Sigmoid colon (tissue), 4 donors: ENCODE data around the gene SUSD4.

Experiments
- EP300 ChIP-seq, 4 donors: sonication (generic); formaldehyde crosslinking; IDR thresholded peaks; one replicate each; pipeline ENCODE4 v1.6.1; 2017; ENCODE audit warnings: antibody characterized with exemption in 4 of 4
- POLR2A ChIP-seq, 2 donors: fragments of 450-650 bp; IDR thresholded peaks; one replicate each; pipeline ENCODE4 v1.6.1; 2016; ENCODE audit warnings: antibody characterized with exemption in 2 of 2, mild to moderate bottlenecking in 2 of 2, moderate library complexity in 2 of 2
- POLR2AphosphoS5 ChIP-seq, 4 donors: sonication (generic); formaldehyde crosslinking; IDR thresholded peaks; one replicate each; pipeline ENCODE4 v1.6.1; 2017; ENCODE audit warnings: antibody characterized with exemption in 4 of 4
- TF ChIP-seq, protein P1 (sequence below), 4 experiments: fragments of 450-650 bp in 3 of 4; fragments of 200-600 bp in 1 of 4; IDR thresholded peaks; one replicate each; pipeline ENCODE4 v1.5.1; 2016 to 2019; ENCODE audit warnings: antibody characterized with exemption in 4 of 4, mild to moderate bottlenecking in 3 of 4, moderate library complexity in 2 of 4

DNA sequence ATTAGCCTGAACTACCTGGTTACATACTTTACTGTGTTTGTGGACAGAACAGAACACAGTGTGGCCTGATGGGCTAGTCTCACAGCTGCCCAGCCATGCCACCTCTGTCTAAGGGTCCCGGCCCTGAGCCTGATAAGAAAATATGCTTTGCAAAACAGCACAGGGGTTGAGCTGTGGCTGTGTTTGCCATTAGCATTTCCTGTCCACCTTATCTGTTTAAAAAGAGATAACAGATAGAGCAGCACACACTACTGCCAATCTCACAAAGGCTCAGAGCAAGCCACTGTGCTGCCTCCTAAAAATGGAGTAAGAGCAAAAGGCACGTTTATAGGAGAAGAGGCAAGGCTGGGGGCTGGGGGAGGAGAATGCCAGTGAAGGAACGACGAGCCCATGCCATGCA is 95.0 kb downstream of the SUSD4 start:
- TF ChIP-seq, protein P1, sequence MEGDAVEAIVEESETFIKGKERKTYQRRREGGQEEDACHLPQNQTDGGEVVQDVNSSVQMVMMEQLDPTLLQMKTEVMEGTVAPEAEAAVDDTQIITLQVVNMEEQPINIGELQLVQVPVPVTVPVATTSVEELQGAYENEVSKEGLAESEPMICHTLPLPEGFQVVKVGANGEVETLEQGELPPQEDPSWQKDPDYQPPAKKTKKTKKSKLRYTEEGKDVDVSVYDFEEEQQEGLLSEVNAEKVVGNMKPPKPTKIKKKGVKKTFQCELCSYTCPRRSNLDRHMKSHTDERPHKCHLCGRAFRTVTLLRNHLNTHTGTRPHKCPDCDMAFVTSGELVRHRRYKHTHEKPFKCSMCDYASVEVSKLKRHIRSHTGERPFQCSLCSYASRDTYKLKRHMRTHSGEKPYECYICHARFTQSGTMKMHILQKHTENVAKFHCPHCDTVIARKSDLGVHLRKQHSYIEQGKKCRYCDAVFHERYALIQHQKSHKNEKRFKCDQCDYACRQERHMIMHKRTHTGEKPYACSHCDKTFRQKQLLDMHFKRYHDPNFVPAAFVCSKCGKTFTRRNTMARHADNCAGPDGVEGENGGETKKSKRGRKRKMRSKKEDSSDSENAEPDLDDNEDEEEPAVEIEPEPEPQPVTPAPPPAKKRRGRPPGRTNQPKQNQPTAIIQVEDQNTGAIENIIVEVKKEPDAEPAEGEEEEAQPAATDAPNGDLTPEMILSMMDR (IDR thresholded peaks at IDR 0.05): no peak
- TF ChIP-seq POLR2AphosphoS5 (IDR thresholded peaks at IDR 0.05) (no peak), EP300 (IDR thresholded peaks at IDR 0.05) (no peak), POLR2A (IDR thresholded peaks at IDR 0.05) (no peak)
